ENCODE measurements around the gene DEGS1.

GRCh38 chr1:224203243-224204016 lies 20.4 kb downstream of the DEGS1 start:
- TF ChIP-seq CTCF (IDR thresholded peaks at IDR 0.05) (no peak), POLR2A (IDR thresholded peaks at IDR 0.05) (no peak)
